HEK293T (cell line): Measurements from ENCODE around the gene INPP4A.

Source experiments
- BHLHE40 ChIP-seq: fragments of 450-650 bp; IDR thresholded peaks from 2 replicates; pipeline ENCODE4 v1.6.1; 2016; ENCODE audit warnings: mild to moderate bottlenecking, moderate library complexity, borderline replicate concordance
- ELF4 ChIP-seq: fragments of 450-650 bp; IDR thresholded peaks from 2 replicates; pipeline ENCODE4 v1.6.1; 2017; ENCODE audit warnings: antibody characterized with exemption
- FOXA1 ChIP-seq: fragments of 450-650 bp; IDR thresholded peaks from 2 replicates; pipeline ENCODE4 v1.6.1; 2016; ENCODE audit warnings: mild to moderate bottlenecking
- LEF1 ChIP-seq: fragments of 450-650 bp; IDR thresholded peaks from 2 replicates; pipeline ENCODE4 v1.6.1; 2017; ENCODE audit warnings: mild to moderate bottlenecking, borderline replicate concordance
- SP1 ChIP-seq: fragments of 450-650 bp; IDR thresholded peaks from 2 replicates; pipeline ENCODE4 v1.6.1; 2017
- TARDBP ChIP-seq: fragments of 450-650 bp; IDR thresholded peaks from 2 replicates; pipeline ENCODE4 v1.6.1; 2016

GRCh38 chr2:98501223-98501622 lies 56.6 kb downstream of the INPP4A start:
- TF ChIP-seq FOXA1 (no peak), TARDBP (no peak), SP1 (no peak), BHLHE40 (no peak), LEF1 (no peak), ELF4 (no peak)
